Measurements from ENCODE around the gene RGS13. TPM values are rescaled to one million over a fixed set of nuclear protein-coding genes. Genes with fewer than 3 reads are reported as not detected.

RGS13 gene
- total RNA-seq, 3 donors from 2014 or later: 0.29 to 3.2 (median 0.33) TPM

DNA sequence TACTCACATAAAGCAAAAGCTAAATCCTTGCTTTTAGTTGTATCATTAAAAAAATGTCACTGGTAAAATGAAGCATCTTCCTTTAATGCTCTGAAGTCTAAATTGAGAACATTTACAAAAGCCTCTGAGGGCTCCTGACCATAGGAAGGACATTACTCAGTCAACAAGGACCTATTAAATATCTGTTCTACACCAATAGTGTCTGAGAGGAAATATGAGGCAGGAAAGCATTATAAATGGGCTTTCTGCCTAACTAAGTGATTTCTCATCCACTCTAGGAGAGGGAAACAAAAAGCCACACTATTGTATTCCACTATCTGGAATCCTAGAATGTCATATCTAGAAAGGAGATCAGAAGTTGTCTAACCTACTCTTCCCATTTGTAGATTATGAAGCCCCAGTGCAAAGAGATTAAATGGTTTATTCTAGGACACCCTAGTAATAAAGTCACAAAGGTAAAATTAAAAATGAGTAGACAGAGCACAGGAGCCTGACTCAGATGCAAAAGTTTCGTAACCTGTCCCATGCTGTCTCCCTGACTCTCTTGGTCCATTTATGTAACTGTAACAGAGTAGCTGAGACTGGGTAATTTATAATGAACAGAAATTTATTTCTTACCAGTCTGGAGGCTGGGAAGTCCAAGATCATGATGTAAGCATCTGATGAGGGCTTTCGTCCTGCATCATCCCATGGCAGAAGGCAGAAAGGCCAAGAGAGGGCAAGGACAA, 42.8 kb upstream of the RGS13 start:
- no peak overlapping the region for H3K4me3 ChIP-seq
- H3K9me3 ChIP-seq: no peaks in the 10 kb centered on the region
- TF ChIP-seq POLR2A (IDR thresholded peaks at IDR 0.05) (no peak), POLR2AphosphoS5 (IDR thresholded peaks at IDR 0.05) (no peak)
- TF ChIP-seq, protein P1, sequence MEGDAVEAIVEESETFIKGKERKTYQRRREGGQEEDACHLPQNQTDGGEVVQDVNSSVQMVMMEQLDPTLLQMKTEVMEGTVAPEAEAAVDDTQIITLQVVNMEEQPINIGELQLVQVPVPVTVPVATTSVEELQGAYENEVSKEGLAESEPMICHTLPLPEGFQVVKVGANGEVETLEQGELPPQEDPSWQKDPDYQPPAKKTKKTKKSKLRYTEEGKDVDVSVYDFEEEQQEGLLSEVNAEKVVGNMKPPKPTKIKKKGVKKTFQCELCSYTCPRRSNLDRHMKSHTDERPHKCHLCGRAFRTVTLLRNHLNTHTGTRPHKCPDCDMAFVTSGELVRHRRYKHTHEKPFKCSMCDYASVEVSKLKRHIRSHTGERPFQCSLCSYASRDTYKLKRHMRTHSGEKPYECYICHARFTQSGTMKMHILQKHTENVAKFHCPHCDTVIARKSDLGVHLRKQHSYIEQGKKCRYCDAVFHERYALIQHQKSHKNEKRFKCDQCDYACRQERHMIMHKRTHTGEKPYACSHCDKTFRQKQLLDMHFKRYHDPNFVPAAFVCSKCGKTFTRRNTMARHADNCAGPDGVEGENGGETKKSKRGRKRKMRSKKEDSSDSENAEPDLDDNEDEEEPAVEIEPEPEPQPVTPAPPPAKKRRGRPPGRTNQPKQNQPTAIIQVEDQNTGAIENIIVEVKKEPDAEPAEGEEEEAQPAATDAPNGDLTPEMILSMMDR (IDR thresholded peaks at IDR 0.05): no peak
- intact Hi-C loops (cut with DNase I; ENCODE audit: low total_unique reads): no loop called here
- no peaks in the 10 kb centered on the region for H3K27me3 ChIP-seq
- no peak for DNase-seq (ENCODE audit: low spot score in 2 of 2)
- no peaks in the 10 kb centered on the region for H3K4me1 ChIP-seq
- no peak overlapping the region for H3K27ac ChIP-seq
- no peaks in the 10 kb centered on the region for H3K36me3 ChIP-seq

DNA sequence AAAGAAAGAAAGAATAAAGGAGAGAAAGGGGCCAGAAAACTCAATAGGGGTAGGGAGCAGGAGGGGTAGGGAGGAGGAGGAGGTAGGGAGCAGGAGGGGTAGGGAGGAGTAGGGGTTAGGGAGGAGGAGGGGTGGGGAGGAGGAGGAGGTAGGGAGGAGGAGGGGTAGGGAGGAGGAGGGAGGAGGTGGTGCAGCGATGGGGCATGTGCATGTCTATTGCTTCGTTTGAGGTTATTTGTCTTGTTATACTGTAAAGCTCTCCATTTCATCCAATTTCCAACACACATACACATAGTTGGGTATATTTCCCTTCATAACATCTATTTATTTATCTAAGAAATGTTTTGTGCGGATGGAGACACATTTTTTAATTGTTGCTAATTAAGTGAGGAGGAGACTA, 40.6 kb upstream of the RGS13 start:
- Histone ChIP-seq H3K9me3 (no peaks in the 10 kb centered on the region), H3K4me3 (no peak overlapping the region), H3K27me3 (no peaks in the 10 kb centered on the region), H3K4me1 (no peaks in the 10 kb centered on the region), H3K27ac (no peak overlapping the region), H3K36me3 (no peaks in the 10 kb centered on the region)
- TF ChIP-seq, protein P1 (IDR thresholded peaks at IDR 0.05): no peak
- TF ChIP-seq POLR2A (IDR thresholded peaks at IDR 0.05) (no peak), POLR2AphosphoS5 (IDR thresholded peaks at IDR 0.05) (no peak)
- no peak for DNase-seq (ENCODE audit: low spot score in 2 of 2)
- intact Hi-C loops (cut with DNase I; ENCODE audit: low total_unique reads): no loop called here

DNA sequence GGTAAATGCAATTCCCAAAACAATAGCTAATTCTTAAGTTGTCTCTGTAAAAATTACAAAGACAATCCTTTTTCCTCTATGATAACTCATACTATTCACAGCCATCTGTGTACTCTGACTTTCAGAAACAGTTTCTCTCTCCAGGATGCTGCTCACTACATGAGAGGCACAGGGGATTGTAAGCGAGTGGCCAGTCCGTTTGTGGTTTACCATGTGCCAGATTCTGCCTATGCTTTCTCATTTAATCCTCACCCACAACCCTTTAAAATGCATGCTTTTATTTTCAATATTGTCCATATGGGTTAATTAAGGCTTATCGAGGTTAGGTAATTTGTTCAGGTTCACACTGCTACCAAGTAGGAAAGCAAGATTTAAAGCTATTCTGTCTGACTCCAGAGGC, 37.4 kb upstream of the RGS13 start:
- Histone ChIP-seq H3K27ac (no peak overlapping the region), H3K27me3 (no peaks in the 10 kb centered on the region), H3K9me3 (no peaks in the 10 kb centered on the region), H3K4me3 (no peak overlapping the region), H3K4me1 (no peaks in the 10 kb centered on the region), H3K36me3 (no peaks in the 10 kb centered on the region)
- no peak for TF ChIP-seq POLR2A (IDR thresholded peaks at IDR 0.05)
- DNase-seq (ENCODE audit: low spot score in 2 of 2): no peak
- intact Hi-C loops (cut with DNase I; ENCODE audit: low total_unique reads): no loop called here

DNA sequence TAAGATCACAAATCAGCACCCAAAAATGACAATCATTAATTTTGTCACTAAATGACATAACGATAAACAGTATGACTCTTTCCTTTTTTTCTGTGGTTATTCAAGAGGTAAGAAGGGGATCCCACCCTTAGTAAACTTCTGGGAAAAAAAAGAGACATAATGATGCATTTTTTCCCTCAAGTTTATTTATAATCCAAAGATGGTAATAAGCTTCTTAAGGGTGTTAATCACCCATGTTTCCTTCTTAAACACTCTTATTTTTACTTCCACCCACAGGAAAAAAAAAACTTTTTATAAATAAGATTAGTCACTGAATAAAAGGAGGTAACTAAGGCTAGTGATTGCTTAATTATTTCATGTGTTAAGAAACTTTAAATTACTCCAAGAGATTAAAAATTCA, 35.7 kb upstream of the RGS13 start:
- H3K27me3 ChIP-seq: no peaks in the 10 kb centered on the region
- no peak for DNase-seq (ENCODE audit: low spot score in 2 of 2)
- TF ChIP-seq, protein P1 (IDR thresholded peaks at IDR 0.05): no peak
- TF ChIP-seq POLR2A (IDR thresholded peaks at IDR 0.05) (no peak), POLR2AphosphoS5 (IDR thresholded peaks at IDR 0.05) (no peak)
- no peak overlapping the region for H3K4me3 ChIP-seq
- no peak overlapping the region for H3K27ac ChIP-seq
- no peaks in the 10 kb centered on the region for H3K4me1 ChIP-seq
- H3K36me3 ChIP-seq: no peaks in the 10 kb centered on the region
- no peaks in the 10 kb centered on the region for H3K9me3 ChIP-seq
- intact Hi-C loops (cut with DNase I; ENCODE audit: low total_unique reads): no loop called here

DNA sequence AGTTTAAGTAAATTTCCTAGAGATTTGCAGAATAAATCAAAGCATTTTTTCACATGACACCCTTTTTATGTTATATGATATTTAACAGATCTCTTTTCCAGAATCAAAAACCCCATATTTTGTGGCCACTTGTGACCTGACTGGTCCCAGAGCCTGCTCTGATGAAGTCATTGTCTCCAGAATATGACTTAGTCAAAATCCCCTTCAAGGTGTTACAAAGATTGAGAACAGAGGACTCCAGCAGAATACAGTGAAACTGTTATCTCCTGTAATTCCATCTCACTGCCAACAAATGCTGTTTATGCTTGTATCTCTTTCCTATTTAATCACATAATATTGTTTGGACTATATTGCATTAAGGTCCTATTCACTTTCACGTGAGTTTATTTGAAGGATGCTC, 34.8 kb upstream of the RGS13 start:
- Histone ChIP-seq H3K36me3 (no peaks in the 10 kb centered on the region), H3K9me3 (no peaks in the 10 kb centered on the region)
- intact Hi-C loops (cut with DNase I; ENCODE audit: low total_unique reads): no loop called here

More for the DNA sequence above, 34.8 kb upstream of the RGS13 start:
- Histone ChIP-seq H3K4me3 (no peak overlapping the region), H3K4me1 (no peaks in the 10 kb centered on the region), H3K27me3 (no peaks in the 10 kb centered on the region), H3K27ac (no peak overlapping the region)
- DNase-seq (ENCODE audit: low spot score in 2 of 2): no peak
- TF ChIP-seq, protein P1 (IDR thresholded peaks at IDR 0.05): no peak
- TF ChIP-seq POLR2AphosphoS5 (IDR thresholded peaks at IDR 0.05) (no peak), POLR2A (IDR thresholded peaks at IDR 0.05) (no peak)
